ENCODE measurements around the gene TNFRSF18.

TNFRSF18 gene

DNA sequence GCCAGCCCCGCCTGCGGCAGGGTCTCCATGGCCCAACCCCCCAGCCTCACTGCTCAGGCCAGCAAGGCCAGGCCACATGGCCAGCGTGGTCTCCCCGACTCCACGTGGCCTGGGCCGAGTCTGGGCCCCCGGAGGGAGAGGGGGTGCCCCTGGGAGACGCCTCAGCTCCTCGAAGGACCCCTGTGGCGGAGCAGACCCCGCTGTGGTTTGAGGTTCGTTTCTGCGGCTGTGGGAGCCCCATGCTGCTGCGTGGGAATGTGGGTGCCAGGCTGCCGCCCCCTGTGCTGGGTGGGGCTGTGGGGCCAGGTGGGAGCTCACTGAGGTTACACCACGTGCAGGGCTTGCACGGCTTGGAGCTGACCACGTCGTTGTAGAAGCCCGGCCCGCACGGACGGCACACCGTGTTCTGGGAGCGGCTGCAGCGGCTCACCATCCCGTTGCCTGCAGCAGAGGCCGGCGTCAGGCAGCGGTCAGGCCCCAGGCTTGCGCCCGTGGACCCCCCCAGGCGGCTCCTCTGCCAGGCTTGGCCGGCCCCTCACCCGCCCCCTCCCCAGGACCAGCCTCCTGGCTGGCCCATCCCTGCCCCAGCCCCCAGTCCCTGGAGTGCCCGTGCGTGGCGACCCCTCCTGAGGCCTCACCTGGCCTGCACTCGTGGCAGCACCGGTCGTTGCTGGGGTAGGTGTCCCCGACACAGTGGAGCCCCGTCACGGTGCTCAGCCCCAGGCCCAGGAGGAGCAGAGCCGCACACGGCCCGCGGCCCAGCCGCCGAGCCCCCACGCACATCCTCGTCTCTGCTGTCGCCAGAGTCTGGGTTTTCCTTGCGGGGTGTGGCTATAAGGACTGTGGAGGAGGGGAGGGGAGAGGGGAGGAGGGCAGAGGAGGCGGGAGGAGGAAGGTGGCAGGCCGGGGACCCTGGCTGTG, 7.2 kb upstream of the TNFRSF18 start, which contains the start of gene TNFRSF4:
TSS of gene TNFRSF4 (minus strand) at position 809 of the 921 bp plus-strand sequence. CDS start at position 783, 26 bp downstream.
- no peak for DNase-seq (ENCODE audit: low spot score)

- DNase-seq (ENCODE audit: low spot score) = no peak
Observed at GRCh38 chr1:1212780-1213344, 6.5 kb upstream of the TNFRSF18 start.

DNA sequence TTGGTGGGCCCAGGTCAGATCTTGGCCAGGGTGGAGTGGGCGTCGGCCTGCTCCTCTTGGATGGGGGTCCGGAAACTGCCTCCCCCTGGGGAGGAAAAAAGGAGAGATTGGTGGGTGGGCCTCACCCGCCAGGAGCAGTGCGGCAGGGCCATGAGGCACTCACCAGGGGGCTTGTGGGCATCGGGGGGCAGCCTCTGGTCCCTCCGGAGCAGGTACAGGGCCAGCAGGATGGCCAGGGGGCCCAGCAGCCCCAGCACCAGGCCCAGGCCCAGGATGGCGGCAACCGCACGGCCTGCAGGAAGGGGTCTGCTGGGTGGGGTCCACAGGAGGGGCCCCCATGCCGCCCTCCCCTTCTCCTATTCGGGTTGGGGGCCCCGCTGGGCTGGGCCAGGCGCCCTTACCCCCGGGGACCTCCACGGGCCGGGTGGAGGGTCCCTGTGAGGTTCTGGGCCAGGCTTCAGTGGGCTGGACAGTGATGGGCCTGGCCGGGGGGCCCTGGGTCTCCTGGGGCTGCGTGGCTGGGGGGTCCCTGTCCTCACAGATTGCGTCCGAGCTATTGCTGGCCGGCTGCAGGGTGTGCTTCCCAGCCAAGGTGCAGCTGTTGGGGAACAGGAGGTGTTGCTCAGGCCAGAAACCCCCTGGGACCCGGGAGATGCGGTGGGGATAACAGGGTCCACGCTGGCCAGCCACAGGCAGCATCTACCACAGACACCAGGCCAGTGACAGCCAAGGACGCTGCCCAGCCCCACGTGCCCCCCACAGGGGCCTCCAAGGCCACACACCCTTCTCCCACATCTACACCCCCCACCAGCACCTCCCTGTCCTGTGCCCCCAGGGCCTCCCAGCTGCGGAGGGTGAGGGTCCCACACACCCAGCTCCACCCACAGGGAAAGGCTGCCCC, 5.4 kb upstream of the TNFRSF18 start:
- no peak for DNase-seq (ENCODE audit: low spot score)

- DNase-seq (ENCODE audit: low spot score) = no peak
Observed at GRCh38 chr1:1210726-1211540, 4.5 kb upstream of the TNFRSF18 start.

DNA sequence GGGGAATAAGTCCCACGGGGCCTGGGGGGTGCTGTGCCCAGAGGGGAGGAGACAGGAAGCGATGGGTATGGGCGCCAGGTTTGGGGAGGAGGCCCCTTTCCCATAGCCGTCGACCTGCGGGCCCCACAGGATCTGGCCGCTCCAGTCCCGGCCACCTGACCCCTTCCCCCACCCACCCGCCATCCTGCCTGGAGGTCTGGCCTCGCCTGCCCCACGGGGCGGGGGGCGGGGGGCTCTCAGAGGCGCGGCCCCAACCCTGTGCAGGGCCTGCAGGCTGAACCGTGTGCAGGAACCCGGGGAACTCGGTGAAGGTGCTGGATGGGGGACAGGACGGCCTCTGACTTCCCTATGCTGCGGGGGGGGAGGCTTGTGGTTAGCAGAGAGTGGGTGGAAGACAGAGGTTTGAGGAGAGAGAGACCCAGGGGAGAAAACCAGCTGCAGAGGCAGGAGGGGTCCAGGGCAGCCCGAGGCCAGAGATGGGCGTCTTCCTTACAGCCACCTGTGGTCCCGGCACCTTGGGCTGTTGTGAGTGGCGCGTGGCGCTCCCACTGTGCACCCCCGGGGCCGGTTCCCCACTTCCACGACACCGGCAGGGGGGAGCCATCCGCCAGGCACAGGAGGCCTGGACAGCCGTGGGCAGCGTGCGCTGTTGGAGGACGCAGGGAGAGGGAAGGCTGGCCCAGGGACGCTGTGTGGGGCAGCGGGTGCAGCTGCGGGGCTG, 2.5 kb upstream of the TNFRSF18 start:
- no peak for DNase-seq (ENCODE audit: low spot score)

DNA sequence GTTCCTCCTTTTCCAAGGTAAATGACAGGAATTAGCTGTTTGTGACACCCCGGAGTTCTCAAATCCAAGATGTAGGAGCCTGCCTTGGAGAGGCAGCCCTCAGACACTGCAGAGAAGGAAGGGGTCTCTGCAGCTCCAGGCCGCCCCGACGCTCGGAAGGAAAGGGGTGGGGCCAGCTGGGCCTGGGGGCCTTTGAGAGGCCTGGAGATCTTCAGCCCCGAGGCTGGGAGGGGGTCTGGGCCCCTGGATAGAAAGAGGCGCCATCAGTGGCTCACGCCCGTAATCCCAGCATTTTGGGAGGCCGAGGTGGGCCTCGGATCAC, 1.1 kb upstream of the TNFRSF18 start:
- no peak for DNase-seq (ENCODE audit: low spot score)

DNA sequence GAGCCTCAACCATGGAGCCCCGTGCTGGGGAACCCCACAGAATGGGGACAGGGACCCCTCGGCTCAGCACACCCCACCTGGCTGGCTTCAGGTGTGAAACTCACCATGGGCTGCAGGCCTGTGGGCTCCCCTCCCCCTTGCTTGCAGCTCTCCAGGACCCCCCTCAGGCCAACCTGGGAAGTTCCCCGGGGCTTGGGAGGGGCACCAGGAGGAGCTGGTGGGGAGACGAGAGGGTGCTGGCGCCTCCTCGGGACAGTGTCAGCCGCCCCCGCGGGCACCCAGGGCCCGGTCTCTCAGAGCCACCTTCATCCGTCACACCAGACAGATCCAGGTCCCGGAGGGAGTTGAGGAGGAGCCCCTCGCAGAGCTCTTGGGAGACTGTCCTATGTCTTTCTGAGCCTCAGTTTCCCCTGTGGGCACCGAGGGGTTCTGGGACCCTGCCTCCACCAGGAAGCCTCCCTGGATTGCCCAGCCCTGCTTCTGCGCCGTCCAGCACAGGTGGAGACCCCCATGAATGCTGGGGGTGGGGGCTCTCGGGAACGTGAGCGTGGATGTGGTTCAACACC, 657 bp upstream of the TNFRSF18 start:
- DNase-seq (ENCODE audit: low spot score) = no peak

GRCh38 chr1:1205769-1206375, 520 bp downstream of the TNFRSF18 start:
- no peak for DNase-seq (ENCODE audit: low spot score)

- no peak for DNase-seq (ENCODE audit: low spot score)
Observed at GRCh38 chr1:1204998-1205768, 1.2 kb downstream of the TNFRSF18 start.

- no peak for DNase-seq (ENCODE audit: low spot score)
Observed at GRCh38 chr1:1204425-1204920, 1.9 kb downstream of the TNFRSF18 start.

GRCh38 chr1:1203561-1204424, 2.6 kb downstream of the TNFRSF18 start:
- no peak for DNase-seq (ENCODE audit: low spot score)

DNA sequence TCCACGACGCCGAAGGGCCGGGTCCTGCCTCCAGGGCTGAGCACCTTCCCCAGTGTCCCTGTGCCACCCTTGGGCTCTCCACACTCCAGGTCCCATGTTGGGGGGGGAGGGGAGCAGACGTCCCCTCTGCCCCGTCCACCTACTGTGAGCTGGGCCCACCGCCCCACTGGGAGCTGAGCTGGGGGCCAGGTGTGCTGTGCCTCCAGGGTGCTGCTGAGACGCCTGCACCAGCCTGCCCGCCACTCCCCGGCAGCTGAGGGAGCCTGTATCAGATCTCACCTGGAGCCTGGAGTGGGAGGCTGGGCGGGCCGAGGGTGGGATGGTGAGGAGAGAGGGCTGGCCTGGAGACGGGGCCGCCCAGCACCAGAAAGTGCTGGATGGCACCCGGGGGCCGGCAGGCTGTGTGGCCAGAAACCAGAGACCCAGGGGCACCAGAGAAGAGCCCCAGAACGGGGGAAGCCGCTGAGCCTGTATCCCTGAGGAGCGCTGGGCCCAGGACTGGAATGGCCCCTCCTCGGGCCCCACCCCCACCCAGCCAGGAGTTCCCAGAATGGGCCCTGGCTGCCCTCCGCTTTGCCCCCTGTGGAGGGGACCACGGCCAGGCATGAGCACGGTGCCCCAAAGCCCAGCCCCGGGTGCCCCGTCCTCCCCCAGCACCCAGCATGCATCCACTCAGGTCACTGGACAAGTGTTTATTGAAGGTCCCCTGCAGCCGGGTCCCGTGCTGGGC, 3.4 kb downstream of the TNFRSF18 start:
- no peak for DNase-seq (ENCODE audit: low spot score)

DNA sequence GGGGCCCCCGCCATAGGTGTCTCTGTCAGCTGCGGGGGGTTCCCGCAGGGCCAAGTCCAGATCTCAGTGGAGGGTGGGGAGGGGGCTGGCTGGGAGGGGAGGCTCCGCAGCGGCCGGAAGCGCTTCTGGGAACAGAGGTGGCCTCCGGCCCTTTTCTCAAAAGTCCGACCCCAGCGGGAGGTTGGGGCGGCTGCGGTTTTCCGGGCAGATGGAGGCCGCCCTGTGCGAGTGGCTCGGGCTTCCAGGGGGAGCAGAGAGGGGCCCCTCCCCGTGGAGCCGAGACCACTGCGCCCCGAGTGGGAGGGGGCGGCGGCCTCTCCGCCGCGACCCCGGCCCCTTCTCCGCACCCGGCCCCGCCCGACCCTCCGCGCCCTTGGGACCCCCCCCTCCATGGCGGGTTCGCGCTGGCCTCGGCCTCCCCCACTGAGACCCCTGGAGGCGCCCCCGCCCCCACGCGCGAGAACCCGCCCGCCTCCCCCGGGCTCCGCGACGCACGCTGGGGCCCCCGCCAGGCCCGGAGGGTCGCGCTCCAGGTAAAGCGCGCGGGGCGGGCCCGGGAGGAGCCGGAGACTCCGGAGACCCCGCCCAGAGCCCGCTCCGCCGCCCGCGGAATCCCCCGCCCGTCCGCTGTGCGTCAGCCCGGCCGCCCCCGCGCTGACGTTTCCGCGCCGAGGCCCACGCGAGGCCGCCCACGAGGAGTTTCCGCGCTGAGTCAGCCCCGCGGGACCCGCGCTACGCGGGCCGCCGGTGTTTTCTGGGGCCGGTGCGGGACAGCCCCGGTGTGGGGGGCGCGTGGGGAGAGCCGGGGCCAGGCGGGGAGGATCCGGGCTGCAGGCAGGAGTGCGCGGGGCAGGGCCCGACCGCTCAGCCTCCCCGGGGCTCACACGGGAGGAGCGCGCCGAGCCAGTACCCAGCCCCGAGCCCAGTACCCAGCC, 5.2 kb downstream of the TNFRSF18 start:
- DNase-seq (ENCODE audit: low spot score) = peak; percentile 74

DNA sequence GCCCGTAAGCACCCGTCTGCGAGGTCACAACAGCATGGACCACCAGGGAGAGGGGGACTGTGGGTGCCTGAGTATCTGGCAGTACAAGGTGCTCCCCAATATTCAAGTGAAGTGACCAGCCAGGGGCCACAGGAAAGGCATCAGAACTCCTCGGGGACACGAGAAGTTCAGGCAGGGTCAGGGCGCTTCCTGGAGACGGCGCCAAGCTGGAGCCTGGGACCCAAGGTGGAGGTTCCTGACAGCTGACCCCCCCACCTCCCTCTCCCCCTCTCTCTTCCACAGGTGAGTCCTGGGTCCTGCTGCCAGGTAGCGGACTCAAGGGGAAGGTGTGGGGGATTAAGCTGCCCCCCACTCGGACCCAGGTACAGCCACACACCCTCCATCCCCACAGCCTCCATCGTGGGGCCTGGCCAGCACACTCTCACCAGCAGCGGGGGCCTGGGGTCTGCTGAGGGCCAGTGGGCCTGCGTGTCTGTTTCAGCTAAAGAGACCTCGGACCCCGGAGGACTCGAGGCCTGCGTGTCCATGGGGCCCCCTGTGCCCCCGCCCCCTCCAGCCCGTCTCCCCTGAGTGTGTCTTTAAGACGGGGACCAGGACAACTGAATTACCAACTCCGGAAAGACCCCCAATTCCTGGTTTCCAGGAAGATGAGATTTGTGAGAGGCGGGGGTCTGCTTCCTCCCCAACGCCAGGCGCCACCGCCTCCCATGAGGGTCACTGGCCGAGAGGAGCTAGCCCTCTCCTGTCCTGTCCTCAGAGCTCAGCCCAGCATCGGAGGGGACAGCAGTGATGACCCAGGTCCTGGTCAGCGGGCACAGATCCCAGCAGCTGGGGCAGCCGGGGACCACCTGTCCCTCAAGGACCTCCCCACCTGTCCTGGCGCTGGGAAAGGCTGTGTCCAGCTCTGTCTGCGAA, 6.2 kb downstream of the TNFRSF18 start:
- no peak for DNase-seq (ENCODE audit: low spot score)
